ENCODE measurements around the gene CHST8.

Gene CHST8

DNA sequence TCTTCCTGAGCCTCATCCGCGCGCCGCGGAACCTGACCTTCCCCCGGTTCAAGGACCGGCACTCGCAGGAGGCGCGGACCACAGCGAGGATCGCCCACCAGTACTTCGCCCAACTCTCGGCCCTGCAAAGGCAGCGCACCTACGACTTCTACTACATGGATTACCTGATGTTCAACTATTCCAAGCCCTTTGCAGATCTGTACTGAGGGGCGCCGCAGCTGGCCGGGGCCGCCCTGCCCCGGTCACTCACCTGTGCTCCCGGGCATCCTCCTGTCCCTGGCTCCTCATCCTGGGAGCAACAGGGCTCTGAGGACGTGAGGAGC lies 151.1 kb downstream of the CHST8 start:
- no peak overlapping the region for H3K4me3 ChIP-seq (ENCODE audit: low read length)
- no peaks in the 10 kb centered on the region for H3F3A ChIP-seq (ENCODE audit: insufficient read depth, low read length)
- H3K9me2 ChIP-seq (replicated peaks; ENCODE audit: insufficient read depth, low read length) = no peaks in the 10 kb centered on the region
- no peak overlapping the region for H3K9ac ChIP-seq (ENCODE audit: low read length)
- H3K4me1 ChIP-seq (ENCODE audit: low read length) = no peaks in the 10 kb centered on the region
- no peak for DNase-seq
- H3K4me2 ChIP-seq (ENCODE audit: low read depth, low read length) = no peak overlapping the region
- H2AFZ ChIP-seq (ENCODE audit: low read length) = no peak overlapping the region
- H3K27ac ChIP-seq (ENCODE audit: low read length) = no peak overlapping the region
- no peaks in the 10 kb centered on the region for H3K36me3 ChIP-seq (replicated peaks; ENCODE audit: insufficient read depth, low read length)
- no peaks in the 10 kb centered on the region for H4K20me1 ChIP-seq (ENCODE audit: insufficient read depth, low read length)
- H3K79me2 ChIP-seq (ENCODE audit: low read length) = no peaks in the 10 kb centered on the region
- TF ChIP-seq EZH2phosphoT487 (IDR thresholded peaks at IDR 0.05; ENCODE audit: low read length) (no peak), EZH2 (optimal IDR thresholded peaks at IDR 0.05; ENCODE audit: low read depth, low read length) (no peak)
- TF ChIP-seq, protein P1, sequence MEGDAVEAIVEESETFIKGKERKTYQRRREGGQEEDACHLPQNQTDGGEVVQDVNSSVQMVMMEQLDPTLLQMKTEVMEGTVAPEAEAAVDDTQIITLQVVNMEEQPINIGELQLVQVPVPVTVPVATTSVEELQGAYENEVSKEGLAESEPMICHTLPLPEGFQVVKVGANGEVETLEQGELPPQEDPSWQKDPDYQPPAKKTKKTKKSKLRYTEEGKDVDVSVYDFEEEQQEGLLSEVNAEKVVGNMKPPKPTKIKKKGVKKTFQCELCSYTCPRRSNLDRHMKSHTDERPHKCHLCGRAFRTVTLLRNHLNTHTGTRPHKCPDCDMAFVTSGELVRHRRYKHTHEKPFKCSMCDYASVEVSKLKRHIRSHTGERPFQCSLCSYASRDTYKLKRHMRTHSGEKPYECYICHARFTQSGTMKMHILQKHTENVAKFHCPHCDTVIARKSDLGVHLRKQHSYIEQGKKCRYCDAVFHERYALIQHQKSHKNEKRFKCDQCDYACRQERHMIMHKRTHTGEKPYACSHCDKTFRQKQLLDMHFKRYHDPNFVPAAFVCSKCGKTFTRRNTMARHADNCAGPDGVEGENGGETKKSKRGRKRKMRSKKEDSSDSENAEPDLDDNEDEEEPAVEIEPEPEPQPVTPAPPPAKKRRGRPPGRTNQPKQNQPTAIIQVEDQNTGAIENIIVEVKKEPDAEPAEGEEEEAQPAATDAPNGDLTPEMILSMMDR (IDR thresholded peaks at IDR 0.05; ENCODE audit: low read length) = no peak
- no peaks in the 10 kb centered on the region for H3K9me3 ChIP-seq (replicated peaks; ENCODE audit: insufficient read depth, low read length)
- no peaks in the 10 kb centered on the region for H3K27me3 ChIP-seq (replicated peaks; ENCODE audit: insufficient read depth, low read length)

DNA sequence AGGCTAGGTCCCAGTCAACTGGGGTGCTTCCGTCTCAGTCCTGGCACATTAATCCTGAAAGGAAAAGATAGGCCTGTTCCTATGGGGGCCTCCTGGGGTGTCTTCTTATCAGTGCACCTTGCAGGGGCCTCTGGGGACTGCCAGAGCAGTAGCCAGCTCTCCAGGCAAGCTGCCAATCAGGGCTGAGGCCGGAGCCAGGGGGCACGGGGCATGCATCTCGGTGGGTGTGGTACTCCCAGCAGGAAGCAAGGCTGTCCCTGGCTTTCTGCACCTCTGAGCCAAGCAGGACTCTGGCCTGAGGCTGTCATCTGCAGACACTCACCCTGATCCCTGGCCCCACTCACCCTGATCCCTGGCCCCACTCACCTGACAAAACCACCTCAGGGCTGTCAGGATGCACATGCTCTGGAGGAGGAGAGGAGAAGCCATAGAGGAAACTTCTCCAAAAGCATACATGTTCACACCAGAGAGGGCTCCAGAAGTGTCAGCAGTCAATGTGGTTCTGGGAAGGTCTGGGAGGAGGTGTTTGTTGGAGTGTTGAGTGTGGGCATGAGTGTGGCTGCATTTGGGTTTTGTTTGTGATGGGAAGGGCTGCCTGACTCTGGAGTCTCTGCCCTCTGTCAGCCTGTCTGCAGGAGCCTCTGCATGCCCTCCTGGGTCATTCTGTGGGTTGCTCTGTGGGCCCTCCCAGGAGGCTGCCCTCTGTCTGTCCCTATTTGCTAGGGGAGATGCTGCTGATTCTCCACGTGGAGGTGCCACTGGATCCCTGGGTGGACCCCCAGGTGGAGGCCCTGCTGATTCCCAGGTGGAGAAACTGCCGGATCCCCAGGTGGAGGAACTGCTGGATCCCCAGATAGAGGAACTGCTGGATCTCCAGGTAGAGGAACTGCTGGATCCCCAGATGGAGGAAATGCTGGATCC lies 152.2 kb downstream of the CHST8 start:
- no peaks in the 10 kb centered on the region for H3K79me2 ChIP-seq (ENCODE audit: low read length)
- no peaks in the 10 kb centered on the region for H4K20me1 ChIP-seq (ENCODE audit: insufficient read depth, low read length)
- no peaks in the 10 kb centered on the region for H3K4me1 ChIP-seq (ENCODE audit: low read length)
- no peak overlapping the region for H3K9ac ChIP-seq (ENCODE audit: low read length)
- no peak overlapping the region for H3K4me2 ChIP-seq (ENCODE audit: low read depth, low read length)
- no peaks in the 10 kb centered on the region for H3K36me3 ChIP-seq (replicated peaks; ENCODE audit: insufficient read depth, low read length)
- no peak overlapping the region for H3K4me3 ChIP-seq (ENCODE audit: low read length)
- TF ChIP-seq, protein P1 (IDR thresholded peaks at IDR 0.05; ENCODE audit: low read length) = no peak
- no peak for TF ChIP-seq EZH2phosphoT487 (IDR thresholded peaks at IDR 0.05; ENCODE audit: low read length)
- no peak for TF ChIP-seq EZH2 (optimal IDR thresholded peaks at IDR 0.05; ENCODE audit: low read depth, low read length)
- H3F3A ChIP-seq (ENCODE audit: insufficient read depth, low read length) = no peaks in the 10 kb centered on the region
- no peak for DNase-seq
- H2AFZ ChIP-seq (ENCODE audit: low read length) = no peak overlapping the region
- H3K9me2 ChIP-seq (replicated peaks; ENCODE audit: insufficient read depth, low read length) = no peaks in the 10 kb centered on the region
- H3K27me3 ChIP-seq (replicated peaks; ENCODE audit: insufficient read depth, low read length) = peaks cover 8% of the 10 kb centered on the region
- no peak overlapping the region for H3K27ac ChIP-seq (ENCODE audit: low read length)
- H3K9me3 ChIP-seq (replicated peaks; ENCODE audit: insufficient read depth, low read length) = no peaks in the 10 kb centered on the region

DNA sequence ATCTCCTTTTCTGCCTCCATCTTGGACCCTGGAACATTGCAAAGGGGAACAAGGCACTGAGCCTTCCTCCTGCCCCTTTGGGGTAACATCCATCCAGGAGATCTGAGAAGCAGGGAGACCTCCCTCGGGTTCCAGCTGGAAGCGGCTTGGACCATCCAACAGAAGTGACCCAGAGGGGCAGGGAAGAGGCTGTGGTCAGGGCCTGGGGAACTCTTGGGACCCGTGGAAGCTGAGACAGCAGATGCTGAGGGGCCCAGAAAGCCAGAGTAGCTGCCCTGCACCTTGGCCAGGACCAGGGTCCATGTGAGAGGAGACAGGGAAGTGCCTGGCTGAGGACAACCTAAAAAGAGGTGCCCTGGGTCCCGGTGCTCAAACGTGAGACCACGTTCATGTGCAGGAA lies 153.0 kb downstream of the CHST8 start:
- Histone ChIP-seq H3F3A (ENCODE audit: insufficient read depth, low read length) (no peaks in the 10 kb centered on the region), H3K27ac (ENCODE audit: low read length) (no peak overlapping the region), H3K27me3 (replicated peaks; ENCODE audit: insufficient read depth, low read length) (peaks cover 16% of the 10 kb centered on the region), H3K36me3 (replicated peaks; ENCODE audit: insufficient read depth, low read length) (no peaks in the 10 kb centered on the region), H4K20me1 (ENCODE audit: insufficient read depth, low read length) (no peaks in the 10 kb centered on the region), H3K9ac (ENCODE audit: low read length) (no peak overlapping the region), H3K9me2 (replicated peaks; ENCODE audit: insufficient read depth, low read length) (no peaks in the 10 kb centered on the region), H3K4me2 (ENCODE audit: low read depth, low read length) (no peak overlapping the region), H3K9me3 (replicated peaks; ENCODE audit: insufficient read depth, low read length) (no peaks in the 10 kb centered on the region), H3K4me1 (ENCODE audit: low read length) (no peaks in the 10 kb centered on the region), H3K4me3 (ENCODE audit: low read length) (no peak overlapping the region), H3K79me2 (ENCODE audit: low read length) (no peaks in the 10 kb centered on the region), H2AFZ (ENCODE audit: low read length) (no peak overlapping the region)
- no peak for DNase-seq
- TF ChIP-seq, protein P1 (IDR thresholded peaks at IDR 0.05; ENCODE audit: low read length) = no peak
- TF ChIP-seq EZH2phosphoT487 (IDR thresholded peaks at IDR 0.05; ENCODE audit: low read length) (no peak), EZH2 (optimal IDR thresholded peaks at IDR 0.05; ENCODE audit: low read depth, low read length) (no peak)
